GM18502 (cell line): Measurements from ENCODE around the gene RNASE7.

ENCODE experiments used
- ATAC-seq: cut with Tn5 transposase; IDR thresholded peaks from one replicate; pipeline ENCODE4 v1.9.1; 2021; ENCODE audit warnings: mild to moderate bottlenecking; ENCODE audit not compliant: unreplicated experiment, poor library complexity

RNASE7 gene

DNA sequence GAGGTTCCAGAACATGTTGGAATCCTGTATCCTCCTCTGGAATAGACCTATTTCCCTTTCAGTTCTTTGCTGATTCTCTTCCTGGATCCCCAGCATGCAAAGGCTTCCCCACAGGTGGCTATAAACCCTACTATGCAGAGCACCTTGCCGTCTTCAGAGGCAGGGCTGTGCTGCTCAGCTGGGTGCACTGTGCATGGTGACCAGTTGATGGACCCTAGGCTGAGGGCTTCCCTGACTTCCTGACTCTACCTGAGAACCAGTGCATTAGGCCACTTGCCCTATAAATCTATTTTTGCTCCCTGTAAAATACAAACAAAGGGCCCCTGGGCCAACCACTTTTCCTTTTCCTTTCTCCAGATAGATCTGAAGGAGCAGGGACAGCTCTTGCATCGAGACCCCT lies 42.2 kb downstream of the RNASE7 start:
- no peak for ATAC-seq

DNA sequence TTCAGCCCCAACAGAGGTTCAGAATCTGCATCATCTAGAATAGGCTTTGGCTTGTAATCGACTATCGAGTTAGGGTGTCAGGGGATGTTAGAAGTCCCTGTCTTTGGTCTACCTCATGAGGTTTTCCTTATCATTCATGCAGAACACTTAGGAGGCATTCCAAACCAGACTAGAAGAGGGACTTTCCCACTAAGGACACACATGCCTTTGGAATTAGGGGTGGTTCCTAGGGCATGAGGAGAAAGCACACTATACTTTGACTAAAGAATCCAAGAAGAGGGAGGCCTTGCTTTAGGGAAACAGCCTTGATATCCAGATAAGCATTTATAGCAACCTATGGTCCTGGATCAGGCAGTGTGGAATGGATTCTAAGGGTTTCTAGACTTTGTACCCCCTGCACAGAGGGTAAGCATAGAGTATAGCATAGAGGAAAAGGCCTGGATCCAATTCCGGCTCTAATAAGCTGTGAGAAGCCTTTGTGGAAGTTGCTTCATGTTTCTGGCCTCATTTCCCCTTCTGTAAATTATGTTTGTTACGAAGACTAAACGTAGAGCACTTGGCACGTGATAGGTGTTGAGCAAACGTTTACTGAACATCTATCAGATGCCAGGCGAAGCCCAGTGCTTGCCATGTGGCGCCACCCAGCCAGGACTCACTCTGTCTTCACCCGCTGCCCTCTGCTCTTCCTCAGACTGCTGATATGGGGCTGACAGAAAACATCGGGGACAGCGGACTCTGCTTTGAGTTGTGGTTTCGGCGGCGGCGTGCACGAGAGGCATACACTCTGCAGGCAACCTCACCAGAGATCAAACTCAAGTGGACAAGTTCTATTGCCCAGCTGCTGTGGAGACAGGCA lies 43.1 kb downstream of the RNASE7 start:
- ATAC-seq, result no peak

DNA sequence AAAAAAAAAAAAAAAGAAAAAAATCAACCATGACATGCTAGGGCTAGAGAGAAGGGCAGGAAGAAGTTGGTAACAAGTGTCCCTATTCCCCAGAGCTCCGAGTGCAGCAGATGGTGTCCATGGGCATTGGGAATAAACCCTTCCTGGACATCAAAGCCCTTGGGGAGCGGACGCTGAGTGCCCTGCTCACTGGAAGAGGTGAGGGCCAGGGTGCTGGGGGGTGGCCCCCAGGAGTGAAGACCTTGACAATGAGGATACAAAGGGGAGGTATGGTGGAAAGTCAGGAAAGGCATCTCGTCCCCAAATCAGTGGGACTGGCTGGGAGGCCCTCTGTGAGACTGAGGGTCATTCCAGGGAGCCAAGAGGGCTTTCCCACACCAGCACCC lies 44.7 kb downstream of the RNASE7 start:
- ATAC-seq, result no peak

DNA sequence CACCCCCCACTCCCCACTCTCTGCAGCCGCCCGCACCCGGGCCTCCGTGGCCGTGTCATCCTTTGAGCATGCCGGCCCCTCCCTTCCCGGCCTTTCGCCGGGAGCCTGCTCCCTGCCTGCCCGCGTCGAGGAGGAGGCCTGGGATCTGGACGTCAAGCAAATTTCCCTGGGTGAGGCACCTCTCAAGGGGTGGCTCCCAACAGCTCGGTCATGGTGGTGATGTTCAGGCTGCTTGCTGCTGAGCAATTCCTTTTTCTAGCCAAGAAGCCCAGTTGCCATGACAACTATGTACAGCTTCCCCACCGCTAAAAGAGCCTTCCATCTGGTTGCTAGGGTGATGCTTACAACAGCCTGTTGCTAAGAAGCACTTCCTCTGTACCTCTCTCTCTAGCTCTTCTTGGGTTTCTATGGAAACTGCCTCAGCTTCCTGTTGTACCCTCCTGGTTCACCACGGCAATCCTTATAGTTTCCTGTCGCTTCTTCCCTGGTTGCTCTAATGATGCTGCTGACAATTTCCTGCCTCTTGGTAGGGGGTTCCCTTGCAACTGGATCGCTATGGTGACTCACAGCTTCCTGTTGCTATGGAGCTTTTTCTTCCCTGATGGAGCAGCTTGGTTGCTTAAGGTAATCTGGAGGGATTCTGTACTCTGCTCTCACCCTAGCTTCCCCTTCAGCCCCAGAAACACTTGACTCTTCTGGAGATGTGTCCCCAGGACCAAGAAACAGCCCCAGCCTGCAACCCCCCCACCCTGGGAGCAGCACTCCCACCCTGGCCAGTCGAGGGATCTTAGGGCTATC lies 45.3 kb downstream of the RNASE7 start:
- ATAC-seq, result peak; percentile 70

DNA sequence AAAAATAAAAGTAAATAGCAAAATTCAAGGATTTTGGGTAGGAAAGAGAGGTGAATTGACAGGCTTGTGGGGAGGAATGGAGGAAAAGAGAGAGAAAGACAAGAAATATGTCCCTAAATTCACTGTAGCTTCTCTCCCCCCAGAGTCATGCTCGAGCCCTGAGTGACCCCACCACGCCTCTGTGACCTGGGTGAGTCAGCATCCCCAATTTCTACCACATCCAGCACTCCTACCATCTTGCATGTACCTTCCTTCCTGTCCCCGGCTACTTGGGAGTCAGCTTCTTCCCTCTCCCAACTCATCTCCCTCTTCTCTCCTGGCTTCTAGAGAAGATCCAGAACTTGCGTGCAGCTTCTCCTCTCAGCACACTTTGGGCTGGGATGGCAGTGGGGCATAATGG lies 46.5 kb downstream of the RNASE7 start:
- ATAC-seq, result no peak

DNA sequence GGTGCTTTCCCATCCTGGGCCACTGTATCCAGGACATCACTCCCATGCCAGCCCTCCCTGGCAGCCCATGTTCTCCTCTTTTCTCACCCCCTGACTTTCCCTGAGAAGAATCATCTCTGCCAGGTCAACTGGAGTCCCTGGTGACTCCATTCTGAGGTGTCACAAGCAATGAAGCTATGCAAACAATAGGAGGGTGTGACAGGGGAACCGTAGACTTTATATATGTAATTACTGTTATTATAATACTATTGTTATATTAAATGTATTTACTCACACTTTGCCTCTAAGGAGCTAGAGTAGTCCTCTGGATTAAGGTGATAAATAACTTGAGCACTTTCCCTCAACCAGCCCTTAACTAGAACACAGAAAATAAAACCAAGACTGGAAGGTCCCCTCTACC lies 47.1 kb downstream of the RNASE7 start:
- ATAC-seq, result no peak

DNA sequence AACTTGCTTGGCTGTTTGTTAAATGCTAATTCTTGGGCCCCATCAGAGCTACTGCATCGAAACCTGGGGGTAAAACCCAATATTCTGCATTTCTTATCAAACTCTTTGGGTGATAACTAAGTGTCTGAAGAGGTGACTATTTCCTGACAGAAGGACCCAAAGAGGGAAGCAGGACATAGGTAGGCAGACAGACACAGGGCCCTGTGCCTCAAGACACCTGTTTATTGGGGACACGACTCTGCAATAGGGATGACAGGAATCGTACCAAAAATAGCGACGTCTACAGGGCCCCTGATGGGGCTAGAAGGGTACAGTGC lies 47.7 kb downstream of the RNASE7 start:
- ATAC-seq, result no peak

DNA sequence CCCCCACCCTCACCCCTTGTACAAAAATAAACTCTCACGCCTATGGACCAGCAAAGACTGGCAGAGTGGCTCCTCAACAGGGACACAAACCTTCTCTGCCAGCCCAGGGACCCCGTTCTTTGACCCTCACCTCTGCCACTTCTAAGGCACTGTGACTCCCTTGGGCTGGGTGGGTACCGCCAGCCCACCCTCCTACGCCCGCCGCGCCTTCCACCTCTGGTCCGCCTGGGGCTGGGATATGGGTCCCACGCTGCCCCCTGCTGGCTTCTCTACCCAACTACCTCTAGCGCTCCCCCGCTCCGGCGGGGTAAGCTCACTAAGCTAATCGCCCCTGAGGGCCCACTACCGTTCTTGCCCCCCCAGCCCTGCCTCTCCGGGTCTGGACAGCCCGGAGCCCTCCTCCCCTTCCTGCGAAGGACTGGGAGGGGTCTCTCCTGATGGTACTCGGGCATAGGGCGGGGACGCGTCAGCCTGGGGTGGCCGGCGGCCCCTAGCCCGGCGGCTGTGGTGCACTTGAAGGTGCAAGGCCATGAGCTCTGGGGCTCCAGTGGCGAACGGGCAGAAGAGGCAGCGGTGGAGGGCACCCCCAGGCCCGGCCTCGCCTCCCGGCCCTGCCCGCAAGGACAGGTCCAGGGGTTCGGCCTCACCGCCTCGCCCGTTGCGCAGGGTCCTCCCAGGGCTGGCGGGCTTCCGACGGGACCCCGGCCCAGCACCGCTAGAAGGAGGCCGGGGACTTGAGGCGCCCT lies 48.2 kb downstream of the RNASE7 start:
- no peak for ATAC-seq

DNA sequence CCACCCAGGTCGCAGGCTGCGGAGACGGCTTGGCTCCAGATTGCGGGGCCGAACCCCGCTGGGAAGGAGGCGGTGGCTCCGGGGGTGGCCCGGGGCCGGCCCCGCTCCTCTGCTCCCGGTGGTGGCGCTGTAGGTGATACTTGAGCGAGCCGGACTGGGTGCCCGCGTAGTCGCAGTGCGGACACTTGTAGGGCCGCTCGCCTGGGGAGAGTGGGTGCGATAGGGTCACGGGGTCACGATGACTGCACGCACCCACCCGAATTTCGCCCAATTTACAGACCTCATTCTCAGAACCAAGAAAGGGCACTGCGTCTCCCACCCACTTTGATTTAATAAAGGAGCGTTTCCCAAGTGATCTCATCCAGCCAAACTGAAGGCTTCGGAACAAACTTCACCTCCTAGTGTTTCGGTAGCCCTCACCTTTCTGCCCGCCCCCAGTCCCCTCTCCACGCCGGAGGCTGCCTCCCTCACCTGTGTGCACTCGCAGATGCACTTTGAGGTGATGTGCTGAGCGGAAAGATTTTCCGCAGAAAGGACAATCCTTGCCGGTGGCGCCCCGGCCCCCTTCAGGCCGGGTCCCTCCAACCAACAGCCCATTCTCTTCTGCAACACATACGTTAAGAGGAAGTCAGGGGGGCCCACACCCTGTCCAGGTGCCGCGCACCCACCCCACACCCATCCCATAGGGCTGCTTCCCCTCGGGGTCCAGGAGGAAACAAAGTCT lies 48.9 kb downstream of the RNASE7 start:
- ATAC-seq, result no peak

DNA sequence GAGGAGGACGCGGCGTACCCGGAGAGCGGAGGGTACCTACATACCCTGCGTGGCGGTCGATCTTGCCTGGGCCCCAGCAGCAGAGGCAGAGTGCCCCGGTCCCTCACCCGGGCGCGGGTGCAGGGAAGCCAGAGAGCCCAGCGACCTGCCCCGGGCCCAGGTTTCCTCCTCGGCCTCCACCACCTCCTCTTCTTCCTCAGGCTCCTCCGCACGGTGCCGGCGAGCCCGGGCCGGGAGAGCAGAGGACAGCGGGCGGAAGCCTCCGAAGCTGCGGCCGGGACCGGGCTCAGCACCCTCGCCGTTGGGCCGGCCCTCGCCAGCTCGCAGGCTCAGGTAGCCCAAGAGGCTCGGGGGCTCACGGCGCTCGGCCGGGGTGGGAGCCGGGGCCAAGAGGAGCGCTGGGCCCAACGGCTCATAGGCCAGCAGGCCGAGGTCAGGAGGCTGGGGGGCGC lies 49.7 kb downstream of the RNASE7 start:
- ATAC-seq, result no peak

DNA sequence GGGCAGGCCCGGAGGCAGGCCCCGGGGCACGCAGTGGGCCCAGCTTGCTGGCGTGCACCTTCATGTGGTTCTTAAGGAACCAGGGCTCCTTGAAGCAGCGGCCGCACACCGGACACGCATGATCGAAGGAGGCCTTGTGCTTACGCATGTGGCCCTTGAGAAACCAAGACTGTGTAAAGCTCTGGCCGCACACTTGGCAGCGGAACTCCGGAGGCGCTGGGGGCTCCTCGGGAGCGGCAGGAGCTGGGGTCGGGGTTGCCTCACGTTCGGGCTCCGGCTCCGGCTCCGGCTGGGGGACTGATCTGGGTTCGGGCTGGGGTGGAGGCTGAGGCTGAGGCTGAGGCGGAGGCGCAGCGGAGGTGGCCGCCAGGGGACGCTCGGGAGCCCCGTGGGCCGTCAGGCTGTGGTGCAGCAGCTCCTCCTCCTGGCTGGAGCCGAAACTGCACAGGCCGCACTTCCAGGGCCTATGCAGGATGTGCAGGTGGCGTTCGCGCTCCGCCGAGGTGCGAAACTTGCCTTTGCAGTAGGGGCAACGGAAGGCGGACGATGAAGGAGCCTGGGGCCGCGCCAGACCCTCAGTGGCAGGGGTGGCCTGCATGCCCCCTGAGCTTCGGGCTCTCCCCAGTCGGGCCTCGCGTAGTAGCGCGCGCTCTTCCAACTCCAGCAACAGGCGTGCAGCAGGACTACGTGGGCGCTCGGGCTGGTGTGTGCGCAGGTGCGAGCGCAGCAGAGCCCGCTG lies 50.3 kb downstream of the RNASE7 start:
- ATAC-seq, result peak; percentile 92

DNA sequence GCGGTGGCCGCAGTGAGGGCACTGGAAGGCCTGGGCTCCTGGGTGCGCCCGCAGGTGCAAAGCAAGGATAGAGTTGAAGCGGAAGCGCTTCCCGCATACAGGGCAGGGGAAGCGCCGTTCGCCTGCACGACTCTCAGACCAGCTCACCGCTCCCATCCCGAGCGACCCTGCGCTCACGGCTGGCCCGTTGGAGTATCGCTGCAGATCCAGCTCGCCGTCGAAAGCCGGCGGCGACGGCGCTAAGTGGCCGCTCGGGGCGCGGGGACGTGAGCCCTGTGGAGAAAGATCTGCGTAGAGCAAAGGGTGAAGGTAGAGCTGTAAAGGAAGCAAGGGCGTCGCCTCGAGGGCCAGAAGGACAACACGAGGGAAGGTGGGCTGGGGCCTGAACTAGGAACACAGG lies 50.9 kb downstream of the RNASE7 start:
- no peak for ATAC-seq
